NCI-H69 (cell line): Measurements from ENCODE around the gene PTH1R.

Source experiments
- DNase-seq: peaks from one replicate; lab custom pipeline; 2025; lab: John Stamatoyannopoulos, UW

The PTH1R gene

DNA sequence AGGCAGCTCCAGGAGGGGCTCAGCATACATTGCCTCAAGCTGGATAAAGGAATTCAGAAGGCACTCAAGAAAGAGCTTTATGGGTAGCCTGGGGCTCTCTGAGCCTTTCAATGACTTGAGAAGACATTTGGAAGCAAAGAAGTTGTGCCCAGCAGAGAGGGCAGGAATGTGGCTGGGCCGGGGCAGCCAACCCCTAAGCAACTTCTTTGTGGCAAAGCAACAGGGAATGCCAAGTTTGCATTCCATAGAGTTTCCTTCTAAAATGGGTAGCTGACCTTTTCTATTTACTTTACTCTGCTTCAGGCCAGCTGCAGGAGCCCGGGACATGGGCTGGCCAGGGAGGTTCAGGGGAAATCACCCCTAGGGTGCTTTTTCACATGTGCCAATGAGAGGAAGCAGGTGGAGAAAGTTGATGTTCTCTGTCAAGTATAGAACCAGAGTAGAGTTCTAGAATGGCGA is 53.5 kb downstream of the PTH1R start:
- no peak for DNase-seq

- peak; percentile 57 for DNase-seq
Observed at GRCh38 chr3:46931631-46932331, 54.3 kb downstream of the PTH1R start.

DNA sequence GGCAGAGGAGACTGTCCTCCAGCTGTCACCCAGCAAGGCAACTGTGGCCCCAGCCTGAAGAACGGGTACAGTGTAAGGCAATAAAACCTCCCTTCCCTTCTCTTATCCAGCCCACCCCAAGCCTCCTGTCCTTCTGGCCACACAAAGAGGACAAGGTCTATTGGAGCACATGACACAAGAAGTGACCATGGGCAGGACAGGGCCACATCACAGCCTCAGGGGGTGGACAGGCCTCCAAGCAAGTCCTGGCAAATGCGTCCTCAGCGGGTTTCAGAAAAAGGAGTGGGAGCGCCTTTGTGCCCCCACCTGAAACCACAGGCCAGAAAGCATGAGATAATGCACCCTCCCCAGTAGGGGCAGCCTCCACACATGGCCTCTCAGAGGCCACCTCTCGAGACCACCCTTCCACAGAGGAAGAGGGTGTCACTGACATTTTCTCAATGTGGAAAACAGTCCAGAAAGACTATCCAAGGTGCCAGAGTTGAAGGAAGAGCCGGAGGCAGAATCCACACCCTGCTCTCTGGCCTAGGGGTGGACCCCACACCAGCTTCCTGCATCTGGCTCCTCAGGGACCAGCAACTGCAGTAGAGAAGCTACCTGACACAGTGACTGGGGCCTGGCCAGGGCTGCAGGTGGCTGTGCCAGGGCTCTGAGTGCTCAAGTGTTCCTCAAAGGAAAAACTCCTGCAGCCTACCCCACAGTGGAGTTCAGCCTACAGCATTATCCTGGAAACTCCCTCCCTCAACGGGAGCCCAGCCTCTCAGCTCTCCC is 55.1 kb downstream of the PTH1R start:
- DNase-seq = no peak

- no peak for DNase-seq
Observed at GRCh38 chr3:46933261-46933660, 55.7 kb downstream of the PTH1R start.

DNA sequence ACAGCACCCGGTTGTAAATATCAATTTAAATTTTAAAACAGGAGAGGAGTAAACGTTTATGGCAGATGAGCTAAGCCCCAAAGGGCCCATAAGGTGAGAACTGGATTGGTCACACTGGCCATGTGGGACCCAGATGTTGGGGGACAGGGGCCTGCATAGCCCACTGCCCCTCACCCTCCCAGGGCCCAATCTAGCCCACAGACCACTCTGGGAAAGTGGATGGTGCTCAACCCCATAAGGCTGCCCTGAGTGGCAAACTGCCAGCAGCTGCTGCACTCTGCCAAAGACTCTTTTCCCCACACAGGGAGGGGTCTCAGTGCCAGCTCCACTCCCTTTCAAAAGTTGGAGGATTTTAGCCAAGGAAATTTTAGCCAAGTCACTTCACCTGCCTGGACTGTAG is 56.6 kb downstream of the PTH1R start:
- no peak for DNase-seq

- peak; percentile 2 for DNase-seq
Observed at GRCh38 chr3:46934498-46935167, 57.1 kb downstream of the PTH1R start.

- no peak for DNase-seq
Observed at GRCh38 chr3:46935168-46935858, 57.8 kb downstream of the PTH1R start.

- DNase-seq = no peak
Observed at GRCh38 chr3:46935989-46936558, 58.6 kb downstream of the PTH1R start.

DNA sequence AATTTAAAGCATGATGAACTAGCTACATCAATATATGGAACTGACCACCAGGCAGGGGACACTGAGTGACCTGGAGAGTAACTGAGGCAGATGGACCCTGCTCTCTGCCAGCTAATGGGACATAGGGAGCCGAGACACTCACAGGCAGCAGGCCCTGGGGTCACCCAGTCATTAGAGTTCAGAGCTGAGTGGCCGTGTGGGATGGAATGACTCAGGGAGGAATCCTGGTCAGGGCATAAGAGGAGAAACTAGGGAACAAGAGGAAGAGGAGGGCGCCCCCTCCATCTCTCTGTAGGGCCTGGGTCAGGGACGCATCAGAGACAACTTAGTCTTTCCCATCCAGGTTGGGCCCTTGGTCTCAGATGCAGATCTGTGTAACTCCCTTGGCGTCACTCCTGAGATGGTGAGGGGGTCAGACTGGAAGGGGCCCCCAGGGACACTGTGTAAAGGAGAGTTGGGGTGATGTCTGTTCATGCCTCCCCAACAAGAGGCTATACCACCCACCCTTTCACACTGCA is 59.3 kb downstream of the PTH1R start:
- DNase-seq = no peak

- no peak for DNase-seq
Observed at GRCh38 chr3:46938118-46938517, 60.6 kb downstream of the PTH1R start.

DNA sequence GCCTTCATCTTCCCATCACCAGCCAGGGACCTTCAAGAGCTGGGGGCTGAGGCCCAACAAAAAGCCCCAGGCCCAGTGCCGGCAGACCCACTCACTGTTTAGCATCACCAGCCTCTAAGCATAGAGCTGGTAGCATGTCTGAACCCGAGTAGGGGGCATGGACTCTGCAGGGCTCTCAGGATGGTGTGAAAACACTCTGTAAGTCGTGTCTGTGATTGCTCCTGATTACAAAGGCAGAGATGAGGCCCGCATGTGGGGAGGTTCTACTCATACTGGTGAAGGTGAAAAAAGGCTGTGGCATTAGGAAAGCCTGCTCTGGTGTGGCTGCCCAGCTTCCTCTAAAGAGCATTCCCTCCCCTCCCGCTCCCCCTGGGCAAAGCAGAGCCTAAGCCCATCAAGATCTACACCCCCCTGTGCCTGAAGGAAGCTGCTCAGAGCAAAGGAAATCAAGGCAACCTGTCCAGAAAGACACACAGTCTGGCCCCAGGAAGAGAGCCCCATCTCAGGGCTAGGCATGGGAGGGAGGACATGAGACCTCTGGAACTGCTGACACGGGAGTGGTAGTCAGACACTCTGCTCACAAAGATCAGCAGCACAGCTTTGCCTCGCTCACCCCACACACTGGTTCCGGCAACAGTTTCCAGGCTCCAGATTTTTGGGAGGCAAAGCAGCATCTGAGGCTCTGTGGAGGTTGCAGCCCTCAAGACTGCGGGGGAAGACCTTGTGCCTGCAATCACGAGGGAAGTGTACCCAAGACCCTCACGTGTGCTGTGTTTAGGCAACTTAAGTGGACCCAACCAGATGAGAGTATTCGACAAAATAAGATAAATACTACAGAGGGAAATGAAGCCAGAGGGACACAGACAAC is 62.3 kb downstream of the PTH1R start:
- no peak for DNase-seq

- DNase-seq = no peak
Observed at GRCh38 chr3:46942076-46942475, 64.6 kb downstream of the PTH1R start.

DNA sequence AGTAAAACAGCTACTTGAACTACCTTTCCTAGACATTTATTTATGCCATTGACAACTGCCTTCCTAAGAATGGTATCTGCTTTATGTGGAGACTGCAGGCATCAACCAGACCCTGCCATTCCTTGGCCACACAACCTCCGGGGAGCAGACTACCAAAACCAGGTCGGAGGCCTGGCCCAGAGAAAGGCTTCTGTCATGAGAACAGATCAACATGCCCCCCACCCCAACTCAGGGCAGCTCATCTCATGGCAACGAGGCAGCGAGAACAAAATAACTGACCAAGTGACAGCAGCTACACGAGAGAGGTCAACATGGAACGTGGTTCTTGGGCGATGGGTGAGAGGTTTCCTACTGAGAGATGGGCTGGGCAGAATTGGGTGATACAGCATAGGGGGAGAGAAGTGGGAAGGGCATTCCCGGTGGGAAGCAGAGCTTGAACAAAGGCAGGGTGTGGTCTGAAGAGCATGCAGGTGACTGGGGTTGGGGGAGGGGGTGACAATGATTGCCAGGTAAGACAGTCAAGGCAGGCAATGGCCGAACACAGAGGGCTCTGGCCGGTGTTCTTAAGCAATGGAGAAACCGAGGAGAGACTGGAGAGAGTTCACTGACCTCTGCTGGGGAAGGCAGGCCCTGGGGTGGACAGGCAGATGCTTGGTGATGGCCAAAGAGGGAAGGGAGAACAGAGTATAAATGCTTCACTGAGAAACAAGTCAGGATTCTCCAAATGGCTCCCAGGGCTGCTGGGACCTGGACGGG is 65.1 kb downstream of the PTH1R start:
- no peak for DNase-seq

DNA sequence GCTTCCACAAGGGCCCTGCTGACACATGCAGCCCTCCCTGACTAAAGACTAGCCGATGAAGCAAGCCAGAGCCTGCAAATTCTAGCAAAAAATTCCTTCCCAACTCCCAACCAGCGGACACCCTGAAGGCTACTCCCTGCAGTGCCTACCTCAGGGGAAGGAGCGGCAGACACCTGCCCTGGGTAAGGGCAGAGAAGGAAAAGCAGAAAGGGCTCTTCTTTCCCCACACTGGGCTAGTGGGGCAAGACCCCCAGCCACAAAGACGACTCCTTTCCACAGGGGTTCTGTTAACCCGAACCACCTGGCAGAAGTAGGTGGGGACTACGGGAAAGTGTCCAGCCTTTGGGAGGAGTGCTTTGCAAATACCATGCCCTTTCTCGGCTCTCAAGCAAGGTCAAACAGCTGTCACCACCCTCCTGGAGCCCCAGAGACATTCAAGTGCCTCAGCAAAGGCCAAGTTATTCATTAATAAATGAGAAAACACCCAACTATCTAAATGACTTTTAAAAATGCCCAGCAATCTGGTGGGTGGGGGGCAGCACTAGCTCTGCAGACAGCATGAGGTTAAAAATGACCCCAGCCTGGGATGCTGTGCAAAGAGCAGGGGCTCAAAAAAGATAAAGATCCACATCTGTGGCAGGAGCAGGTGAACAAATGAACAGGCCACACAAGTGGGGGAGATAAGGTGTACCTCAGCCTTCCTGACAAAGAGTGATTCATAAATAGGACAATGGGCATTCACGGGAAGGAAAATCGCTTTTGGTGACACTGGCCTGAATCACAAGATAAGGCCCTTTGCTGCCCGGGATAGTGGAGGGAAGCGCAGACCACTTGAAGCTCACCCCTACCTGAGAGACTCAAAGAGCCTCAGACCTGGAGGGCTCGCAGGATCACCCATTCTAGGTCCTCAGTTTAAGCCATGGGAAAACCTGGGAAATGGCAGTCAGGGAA is 66.0 kb downstream of the PTH1R start:
- DNase-seq = no peak

- DNase-seq = no peak
Observed at GRCh38 chr3:46944191-46944590, 66.7 kb downstream of the PTH1R start.

- DNase-seq = no peak
Observed at GRCh38 chr3:46946416-46946815, 68.9 kb downstream of the PTH1R start.

- peak; percentile 43 for DNase-seq
Observed at GRCh38 chr3:46946856-46947545, 69.5 kb downstream of the PTH1R start.

GRCh38 chr3:46947546-46947901 is 70.0 kb downstream of the PTH1R start:
- no peak for DNase-seq
